Measurements from ENCODE around the gene MVB12B. TPM values are rescaled to one million over a fixed set of nuclear protein-coding genes. Genes with fewer than 3 reads are reported as not detected.

Gene MVB12B
- total and polyA plus RNA-seq, 2 of the 13 experiments (the other 11 are each of a cell fraction or from before 2014, with no cell fraction given): 12.1 to 30.1 TPM

DNA sequence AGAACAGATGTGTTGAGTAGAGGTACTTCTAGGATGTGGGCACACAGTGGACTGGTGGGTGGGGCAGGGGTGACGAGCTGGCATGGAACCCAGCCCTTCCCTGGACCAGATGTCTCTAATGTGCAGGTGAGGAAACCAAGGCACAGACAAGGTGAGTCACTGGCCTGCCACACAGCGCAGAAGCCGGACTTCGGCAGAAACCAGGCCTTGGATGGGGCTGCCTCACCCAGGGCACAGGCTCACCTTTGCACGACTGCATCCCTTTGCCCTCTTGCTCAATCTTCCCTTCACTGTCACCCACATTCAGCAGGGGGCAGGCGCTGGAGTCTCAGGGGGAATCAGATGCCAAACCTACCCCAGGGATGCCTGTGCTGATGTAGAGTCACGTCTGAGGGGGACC lies 221.7 kb downstream of the MVB12B start (continued):
- TF ChIP-seq, protein P1, sequence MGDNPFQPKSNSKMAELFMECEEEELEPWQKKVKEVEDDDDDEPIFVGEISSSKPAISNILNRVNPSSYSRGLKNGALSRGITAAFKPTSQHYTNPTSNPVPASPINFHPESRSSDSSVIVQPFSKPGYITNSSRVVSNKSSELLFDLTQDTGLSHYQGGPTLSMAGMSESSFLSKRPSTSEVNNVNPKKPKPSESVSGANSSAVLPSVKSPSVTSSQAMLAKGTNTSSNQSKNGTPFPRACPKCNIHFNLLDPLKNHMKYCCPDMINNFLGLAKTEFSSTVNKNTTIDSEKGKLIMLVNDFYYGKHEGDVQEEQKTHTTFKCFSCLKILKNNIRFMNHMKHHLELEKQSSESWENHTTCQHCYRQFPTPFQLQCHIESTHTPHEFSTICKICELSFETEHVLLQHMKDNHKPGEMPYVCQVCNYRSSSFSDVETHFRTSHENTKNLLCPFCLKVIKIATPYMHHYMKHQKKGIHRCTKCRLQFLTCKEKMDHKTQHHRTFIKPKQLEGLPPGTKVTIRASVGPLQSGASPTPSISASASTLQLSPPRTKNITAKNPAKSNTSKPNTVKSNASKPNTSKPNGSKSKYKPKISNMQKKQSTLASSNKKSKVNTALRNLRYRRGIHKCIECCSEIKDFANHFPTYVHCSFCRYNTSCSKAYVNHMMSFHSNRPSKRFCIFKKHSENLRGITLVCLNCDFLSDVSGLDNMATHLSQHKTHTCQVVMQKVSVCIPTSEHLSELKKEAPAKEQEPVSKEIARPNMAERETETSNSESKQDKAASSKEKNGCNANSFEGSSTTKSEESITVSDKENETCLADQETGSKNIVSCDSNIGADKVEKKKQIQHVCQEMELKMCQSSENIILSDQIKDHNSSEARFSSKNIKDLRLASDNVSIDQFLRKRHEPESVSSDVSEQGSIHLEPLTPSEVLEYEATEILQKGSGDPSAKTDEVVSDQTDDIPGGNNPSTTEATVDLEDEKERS (CRISPR knock-in tag; IDR thresholded peaks at IDR 0.05): no peak
- TF ChIP-seq CHD2 (IDR thresholded peaks at IDR 0.05; ENCODE audit: low read depth, low read length): no peak
- TF ChIP-seq FOXO1 (CRISPR knock-in tag; IDR thresholded peaks at IDR 0.05): no peak
- no peak for TF ChIP-seq ZBTB20 (CRISPR knock-in tag; IDR thresholded peaks at IDR 0.05; ENCODE audit: borderline replicate concordance, low read depth)
- TF ChIP-seq, protein P2, sequence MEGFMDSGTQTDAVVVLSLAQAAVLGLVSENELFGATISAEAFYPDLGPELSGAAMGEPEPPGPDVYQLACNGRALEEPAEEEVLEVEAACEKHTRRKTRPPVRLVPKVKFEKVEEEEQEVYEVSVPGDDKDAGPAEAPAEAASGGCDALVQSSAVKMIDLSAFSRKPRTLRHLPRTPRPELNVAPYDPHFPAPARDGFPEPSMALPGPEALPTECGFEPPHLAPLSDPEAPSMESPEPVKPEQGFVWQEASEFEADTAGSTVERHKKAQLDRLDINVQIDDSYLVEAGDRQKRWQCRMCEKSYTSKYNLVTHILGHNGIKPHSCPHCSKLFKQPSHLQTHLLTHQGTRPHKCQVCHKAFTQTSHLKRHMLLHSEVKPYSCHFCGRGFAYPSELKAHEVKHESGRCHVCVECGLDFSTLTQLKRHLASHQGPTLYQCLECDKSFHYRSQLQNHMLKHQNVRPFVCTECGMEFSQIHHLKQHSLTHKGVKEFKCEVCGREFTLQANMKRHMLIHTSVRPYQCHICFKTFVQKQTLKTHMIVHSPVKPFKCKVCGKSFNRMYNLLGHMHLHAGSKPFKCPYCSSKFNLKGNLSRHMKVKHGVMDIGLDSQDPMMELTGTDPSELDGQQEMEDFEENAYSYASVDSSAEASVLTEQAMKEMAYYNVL (CRISPR knock-in tag; IDR thresholded peaks at IDR 0.05; ENCODE audit: borderline replicate concordance): no peak
- TF ChIP-seq JARID2 (CRISPR knock-in tag; IDR thresholded peaks at IDR 0.05; ENCODE audit: insufficient replicate concordance): no peak
- no peak for TF ChIP-seq KMT2B (CRISPR knock-in tag; IDR thresholded peaks at IDR 0.05)
- TF ChIP-seq, protein P3, sequence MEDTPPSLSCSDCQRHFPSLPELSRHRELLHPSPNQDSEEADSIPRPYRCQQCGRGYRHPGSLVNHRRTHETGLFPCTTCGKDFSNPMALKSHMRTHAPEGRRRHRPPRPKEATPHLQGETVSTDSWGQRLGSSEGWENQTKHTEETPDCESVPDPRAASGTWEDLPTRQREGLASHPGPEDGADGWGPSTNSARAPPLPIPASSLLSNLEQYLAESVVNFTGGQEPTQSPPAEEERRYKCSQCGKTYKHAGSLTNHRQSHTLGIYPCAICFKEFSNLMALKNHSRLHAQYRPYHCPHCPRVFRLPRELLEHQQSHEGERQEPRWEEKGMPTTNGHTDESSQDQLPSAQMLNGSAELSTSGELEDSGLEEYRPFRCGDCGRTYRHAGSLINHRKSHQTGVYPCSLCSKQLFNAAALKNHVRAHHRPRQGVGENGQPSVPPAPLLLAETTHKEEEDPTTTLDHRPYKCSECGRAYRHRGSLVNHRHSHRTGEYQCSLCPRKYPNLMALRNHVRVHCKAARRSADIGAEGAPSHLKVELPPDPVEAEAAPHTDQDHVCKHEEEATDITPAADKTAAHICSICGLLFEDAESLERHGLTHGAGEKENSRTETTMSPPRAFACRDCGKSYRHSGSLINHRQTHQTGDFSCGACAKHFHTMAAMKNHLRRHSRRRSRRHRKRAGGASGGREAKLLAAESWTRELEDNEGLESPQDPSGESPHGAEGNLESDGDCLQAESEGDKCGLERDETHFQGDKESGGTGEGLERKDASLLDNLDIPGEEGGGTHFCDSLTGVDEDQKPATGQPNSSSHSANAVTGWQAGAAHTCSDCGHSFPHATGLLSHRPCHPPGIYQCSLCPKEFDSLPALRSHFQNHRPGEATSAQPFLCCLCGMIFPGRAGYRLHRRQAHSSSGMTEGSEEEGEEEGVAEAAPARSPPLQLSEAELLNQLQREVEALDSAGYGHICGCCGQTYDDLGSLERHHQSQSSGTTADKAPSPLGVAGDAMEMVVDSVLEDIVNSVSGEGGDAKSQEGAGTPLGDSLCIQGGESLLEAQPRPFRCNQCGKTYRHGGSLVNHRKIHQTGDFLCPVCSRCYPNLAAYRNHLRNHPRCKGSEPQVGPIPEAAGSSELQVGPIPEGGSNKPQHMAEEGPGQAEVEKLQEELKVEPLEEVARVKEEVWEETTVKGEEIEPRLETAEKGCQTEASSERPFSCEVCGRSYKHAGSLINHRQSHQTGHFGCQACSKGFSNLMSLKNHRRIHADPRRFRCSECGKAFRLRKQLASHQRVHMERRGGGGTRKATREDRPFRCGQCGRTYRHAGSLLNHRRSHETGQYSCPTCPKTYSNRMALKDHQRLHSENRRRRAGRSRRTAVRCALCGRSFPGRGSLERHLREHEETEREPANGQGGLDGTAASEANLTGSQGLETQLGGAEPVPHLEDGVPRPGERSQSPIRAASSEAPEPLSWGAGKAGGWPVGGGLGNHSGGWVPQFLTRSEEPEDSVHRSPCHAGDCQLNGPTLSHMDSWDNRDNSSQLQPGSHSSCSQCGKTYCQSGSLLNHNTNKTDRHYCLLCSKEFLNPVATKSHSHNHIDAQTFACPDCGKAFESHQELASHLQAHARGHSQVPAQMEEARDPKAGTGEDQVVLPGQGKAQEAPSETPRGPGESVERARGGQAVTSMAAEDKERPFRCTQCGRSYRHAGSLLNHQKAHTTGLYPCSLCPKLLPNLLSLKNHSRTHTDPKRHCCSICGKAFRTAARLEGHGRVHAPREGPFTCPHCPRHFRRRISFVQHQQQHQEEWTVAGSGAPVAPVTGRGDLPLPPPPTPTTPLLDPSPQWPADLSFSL (CRISPR knock-in tag; IDR thresholded peaks at IDR 0.05): no peak
- TF ChIP-seq YY1 (IDR thresholded peaks at IDR 0.05; ENCODE audit: insufficient read depth, insufficient replicate concordance, low read depth, low read length): no peak
- TF ChIP-seq, protein P4, sequence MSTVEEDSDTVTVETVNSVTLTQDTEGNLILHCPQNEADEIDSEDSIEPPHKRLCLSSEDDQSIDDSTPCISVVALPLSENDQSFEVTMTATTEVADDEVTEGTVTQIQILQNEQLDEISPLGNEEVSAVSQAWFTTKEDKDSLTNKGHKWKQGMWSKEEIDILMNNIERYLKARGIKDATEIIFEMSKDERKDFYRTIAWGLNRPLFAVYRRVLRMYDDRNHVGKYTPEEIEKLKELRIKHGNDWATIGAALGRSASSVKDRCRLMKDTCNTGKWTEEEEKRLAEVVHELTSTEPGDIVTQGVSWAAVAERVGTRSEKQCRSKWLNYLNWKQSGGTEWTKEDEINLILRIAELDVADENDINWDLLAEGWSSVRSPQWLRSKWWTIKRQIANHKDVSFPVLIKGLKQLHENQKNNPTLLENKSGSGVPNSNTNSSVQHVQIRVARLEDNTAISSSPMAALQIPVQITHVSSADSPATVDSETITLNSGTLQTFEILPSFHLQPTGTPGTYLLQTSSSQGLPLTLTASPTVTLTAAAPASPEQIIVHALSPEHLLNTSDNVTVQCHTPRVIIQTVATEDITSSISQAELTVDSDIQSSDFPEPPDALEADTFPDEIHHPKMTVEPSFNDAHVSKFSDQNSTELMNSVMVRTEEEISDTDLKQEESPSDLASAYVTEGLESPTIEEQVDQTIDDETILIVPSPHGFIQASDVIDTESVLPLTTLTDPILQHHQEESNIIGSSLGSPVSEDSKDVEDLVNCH (CRISPR knock-in tag; IDR thresholded peaks at IDR 0.05): no peak
- TF ChIP-seq ZNF790 (CRISPR knock-in tag; IDR thresholded peaks at IDR 0.05; ENCODE audit: borderline replicate concordance): no peak
- TF ChIP-seq ZFAT (CRISPR knock-in tag; conservative IDR thresholded peaks at IDR 0.05): no peak
- TF ChIP-seq, protein P5, sequence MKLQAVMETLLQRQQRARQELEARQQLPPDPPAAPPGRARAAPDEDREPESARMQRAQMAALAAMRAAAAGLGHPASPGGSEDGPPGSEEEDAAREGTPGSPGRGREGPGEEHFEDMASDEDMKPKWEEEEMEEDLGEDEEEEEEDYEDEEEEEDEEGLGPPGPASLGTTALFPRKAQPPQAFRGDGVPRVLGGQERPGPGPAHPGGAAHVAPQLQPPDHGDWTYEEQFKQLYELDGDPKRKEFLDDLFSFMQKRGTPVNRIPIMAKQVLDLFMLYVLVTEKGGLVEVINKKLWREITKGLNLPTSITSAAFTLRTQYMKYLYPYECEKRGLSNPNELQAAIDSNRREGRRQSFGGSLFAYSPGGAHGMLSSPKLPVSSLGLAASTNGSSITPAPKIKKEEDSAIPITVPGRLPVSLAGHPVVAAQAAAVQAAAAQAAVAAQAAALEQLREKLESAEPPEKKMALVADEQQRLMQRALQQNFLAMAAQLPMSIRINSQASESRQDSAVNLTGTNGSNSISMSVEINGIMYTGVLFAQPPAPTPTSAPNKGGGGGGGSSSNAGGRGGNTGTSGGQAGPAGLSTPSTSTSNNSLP (IDR thresholded peaks at IDR 0.05; ENCODE audit: low read depth, low read length): no peak
